Activated naive CD4-positive, alpha-beta T cell treated with Interleukin-2 at 50 U/mL for 16 hours (primary cell): ENCODE measurements around the gene ANKRD11.
A peak's percentile ranks its signal among the peaks of the same experiment; 100 is the strongest.
"Not testable (repeated sequence)": the region's sequence is repeated elsewhere in the genome, so short reads cannot be mapped to it uniquely, and the experiment has no call there.

Experiments
- DNase-seq: peaks from one replicate; pipeline ENCODE4 v3.0.0-alpha.2; 2020

The ANKRD11 gene

DNA sequence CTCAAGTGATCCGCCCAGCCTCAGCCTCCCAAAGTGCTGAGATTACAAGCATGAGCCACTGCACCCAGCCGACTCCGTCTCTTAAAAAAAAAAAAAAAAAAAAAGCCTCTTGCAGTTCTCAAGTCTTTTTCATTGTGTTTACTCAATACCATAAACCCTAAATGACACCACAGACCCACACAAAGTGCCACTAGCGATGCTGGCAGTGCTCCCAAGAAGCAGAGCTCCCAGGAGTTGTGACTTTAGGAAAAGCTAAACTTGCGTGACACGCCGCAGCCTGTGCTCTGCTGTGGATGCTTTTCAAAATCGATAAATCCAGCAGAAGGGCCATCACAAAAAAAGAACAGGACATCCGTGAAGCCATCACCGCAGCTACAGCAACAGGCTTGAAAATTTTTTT, 114.7 kb downstream of the ANKRD11 start:
- DNase-seq: no peak

GRCh38 chr16:89375021-89375420, 115.3 kb downstream of the ANKRD11 start:
- no peak for DNase-seq

GRCh38 chr16:89374393-89374960, 115.9 kb downstream of the ANKRD11 start:
- no peak for DNase-seq

GRCh38 chr16:89373355-89374110, 116.8 kb downstream of the ANKRD11 start:
- DNase-seq: no peak

DNA sequence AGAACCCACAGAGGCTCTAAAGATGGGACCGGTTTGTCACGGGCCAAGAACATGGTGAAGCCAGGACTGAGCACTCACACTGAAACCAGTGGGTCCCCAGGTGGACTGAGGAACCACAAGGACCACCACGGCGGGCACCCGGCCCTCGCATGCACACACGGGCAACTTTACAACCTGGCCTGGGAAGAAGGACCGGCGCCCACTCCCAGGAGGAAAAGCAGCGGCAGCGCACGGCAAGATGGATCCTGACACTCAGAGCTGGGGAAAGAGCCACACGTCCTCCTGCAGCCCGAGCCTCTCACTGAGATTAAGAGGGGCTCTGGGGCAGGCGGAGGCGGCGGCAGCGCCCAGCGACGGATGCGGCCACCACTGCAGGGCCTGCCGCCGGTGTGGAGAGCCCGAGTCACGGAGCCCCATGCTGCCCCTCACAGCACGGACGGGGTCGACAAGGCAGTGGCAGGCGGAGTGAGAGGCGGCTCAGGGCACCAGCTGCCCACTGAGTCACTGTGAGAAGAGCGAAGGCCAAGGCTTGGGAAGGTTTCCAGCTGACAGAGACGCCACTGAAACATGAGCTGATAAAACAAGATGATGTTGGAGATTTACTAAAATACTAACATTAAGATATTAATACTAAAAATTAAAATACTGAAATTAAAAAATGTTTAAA, 118.3 kb downstream of the ANKRD11 start:
- no peak for DNase-seq

- no peak for DNase-seq
Observed at GRCh38 chr16:89371386-89371785, 119.0 kb downstream of the ANKRD11 start.

DNA sequence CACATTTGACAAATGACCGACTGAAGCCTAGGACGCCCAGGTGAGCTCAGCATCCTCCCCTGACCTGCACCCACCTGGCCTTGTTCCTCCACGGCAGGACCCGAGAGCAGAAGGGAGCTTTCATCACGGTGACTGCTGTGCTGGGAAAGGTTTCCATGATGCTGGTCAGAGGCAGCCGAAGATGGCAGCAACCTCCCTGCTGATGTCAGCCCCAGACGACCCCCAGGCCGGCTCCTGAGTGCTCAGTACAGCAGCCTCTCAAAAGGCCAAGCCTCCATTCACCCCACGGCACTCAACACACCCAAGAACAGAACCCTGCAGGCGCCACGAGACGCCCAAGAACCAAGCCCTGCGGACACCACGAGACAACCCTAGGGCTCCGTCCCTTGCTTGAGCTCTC, 119.8 kb downstream of the ANKRD11 start:
- no peak for DNase-seq

GRCh38 chr16:89370081-89370511, 120.3 kb downstream of the ANKRD11 start:
- no peak for DNase-seq

- no peak for DNase-seq
Observed at GRCh38 chr16:89369266-89369895, 121.0 kb downstream of the ANKRD11 start.

DNA sequence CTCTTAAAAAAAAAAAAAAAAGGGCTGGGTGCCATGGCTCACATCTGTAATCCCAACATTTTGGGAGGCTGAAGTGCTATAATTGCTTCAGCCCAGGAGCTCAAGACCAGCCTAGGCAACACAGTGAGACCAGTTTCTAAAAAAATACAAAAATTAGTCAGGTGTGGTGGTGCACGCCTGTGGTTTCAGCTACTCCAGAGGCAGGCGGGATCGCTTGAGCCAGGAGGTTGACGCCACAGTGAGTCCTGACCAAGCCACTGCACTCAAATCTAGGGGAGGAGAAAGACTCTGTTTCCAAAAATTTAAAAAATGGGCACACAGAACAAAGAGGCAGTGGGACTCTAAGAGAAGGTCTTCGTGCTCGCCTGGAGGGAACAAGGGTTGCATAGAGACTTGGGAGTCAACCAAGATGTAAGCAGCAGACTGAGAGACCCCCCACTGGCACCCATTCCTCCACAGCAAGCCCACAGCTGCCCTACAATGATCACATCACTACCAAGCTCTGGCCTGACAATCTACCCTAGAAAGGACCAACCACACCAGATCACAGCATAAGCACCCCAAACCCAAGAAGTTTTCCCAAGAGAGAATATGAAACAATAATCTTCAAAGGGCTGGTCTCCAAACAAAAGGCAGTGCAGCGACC, 121.6 kb downstream of the ANKRD11 start:
- DNase-seq: no peak

DNA sequence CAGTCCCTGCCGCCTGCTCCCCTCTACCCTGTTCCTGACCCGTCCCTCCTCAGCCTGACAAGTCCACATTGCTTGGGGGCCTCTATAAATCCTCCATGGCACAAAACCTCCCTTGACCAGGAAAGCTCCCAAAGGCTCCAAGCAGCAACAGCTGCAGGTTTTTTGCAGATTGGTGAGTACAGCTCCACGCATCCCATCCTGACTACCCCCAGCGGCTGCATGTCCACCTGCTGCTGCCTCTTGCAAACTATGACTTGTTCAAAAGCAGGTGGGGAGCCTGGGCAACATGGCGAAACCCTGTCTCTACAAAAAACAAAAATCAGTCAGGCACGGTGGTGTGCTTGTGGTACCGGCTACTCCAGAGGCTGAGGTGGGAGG, 122.8 kb downstream of the ANKRD11 start:
- no peak for DNase-seq

DNA sequence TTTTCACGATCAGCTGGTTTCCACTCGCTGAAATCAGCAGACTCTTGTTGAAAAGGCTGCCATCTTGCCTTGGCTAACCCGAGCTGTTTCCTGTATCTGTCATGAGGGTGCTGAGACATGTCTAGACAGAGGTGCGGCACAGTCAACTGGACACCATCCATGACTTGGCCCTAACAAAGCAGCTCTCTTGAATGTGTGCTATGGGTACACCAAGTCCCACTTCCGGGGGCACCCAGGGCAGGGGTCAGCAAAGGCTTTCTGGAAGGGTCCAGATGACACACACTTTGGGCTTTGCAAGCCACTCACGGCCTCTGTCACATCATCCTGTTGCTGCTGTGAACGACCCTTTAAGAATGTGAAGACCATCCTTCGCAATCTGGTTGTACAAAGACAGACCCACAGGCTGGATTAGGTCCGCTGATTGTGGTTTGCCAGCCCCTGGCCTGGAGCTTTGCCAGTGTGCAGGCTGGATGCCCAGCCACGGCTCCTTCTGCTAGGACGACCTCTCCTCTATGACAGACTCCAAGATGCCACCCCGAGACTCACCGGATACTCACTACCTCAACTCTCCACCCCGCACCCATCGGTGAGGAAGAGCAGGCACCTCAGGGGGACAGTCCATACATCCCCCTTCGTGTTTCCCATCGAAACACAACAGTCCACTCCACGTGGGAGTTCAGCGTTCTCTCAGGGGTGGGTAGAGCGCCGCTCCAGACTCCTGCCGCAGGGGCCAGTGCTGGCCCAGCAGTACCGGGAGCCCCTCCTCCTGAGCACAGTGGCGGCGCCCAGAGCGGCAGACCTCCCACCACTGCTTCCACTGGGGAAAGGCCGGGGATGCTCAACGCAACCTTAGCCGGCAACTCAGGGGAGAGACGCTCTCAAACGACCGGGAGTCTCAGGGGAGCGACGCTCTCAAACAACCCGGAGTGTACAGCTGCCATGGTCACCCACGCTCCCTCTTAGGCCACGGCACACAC, 123.5 kb downstream of the ANKRD11 start:
- no peak for DNase-seq

DNA sequence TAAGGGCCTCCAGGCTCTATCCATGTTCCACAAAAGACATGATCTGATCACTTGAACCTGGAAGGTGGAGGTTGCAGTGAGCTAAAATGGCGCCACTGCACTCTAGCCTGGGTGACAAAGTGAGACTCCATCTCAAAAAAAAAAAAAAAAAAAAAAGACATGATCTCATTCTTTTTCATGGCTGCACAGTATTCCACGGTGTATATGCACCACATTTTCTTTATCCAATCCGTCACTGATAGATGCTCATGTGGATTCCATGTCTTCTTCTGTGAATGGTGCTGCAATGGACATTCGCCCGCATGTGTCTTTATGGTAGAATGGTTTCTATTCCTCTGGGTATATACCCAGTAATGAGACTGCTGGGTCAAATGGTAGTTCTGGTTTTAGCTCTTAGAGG, 124.4 kb downstream of the ANKRD11 start:
- DNase-seq: no peak

GRCh38 chr16:89365044-89365467, 125.3 kb downstream of the ANKRD11 start:
- no peak for DNase-seq

DNA sequence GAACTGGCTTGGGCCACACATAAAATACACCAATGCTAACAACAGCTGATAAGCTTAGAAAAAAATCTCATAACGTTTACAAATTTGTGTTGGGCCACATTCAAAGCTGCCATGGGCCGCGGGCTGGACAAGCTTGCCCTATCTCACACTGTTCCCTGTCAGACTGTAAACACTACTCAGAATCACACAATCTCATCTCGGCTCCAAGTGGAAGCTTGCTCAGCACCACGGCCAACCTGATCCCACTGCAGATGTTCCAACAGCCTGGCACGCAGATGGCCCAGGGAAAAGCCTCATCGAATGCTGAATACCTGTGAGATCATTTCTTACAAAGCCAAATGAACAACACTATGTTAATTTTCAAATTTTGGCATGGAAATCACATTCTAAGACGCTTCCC, 125.8 kb downstream of the ANKRD11 start:
- DNase-seq: no peak

GRCh38 chr16:89363621-89364393, 126.6 kb downstream of the ANKRD11 start:
- DNase-seq: peak; percentile 44

GRCh38 chr16:89362540-89363223, 127.7 kb downstream of the ANKRD11 start:
- not testable (repeated sequence) for DNase-seq

GRCh38 chr16:89361751-89362539, 128.4 kb downstream of the ANKRD11 start:
- DNase-seq: peak; percentile 30

DNA sequence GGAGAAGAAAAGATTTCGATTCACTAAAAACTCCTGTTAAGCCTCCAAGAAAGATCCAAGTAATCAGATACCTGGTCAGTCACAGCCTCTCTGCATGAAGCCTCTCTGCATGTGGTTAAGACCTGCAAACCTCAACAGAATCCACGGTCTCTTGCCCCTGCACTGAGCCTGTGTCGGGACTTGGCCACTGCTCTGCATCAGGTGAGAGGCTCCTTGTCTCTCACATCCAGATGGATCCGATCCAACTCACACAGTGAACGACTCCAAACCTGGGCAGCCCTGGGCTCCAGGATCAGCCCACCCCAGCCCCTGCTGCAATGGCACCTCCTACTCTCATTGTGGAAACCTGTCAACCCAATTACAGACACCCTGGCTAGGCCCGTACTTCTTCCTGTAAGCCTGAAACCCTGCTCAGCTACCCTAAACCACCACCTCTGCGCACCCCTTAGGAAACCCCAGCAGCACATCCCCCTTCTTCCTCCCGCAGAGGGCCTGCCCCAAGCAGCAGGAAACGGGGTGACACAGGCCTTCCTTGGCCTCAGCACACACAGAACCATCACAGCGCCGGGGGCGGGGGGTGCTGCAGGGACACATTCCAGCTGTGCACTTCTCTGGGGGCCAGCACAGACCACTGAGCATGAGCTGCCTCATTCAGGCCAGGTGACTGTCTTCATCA, 129.5 kb downstream of the ANKRD11 start:
- peak; percentile 73 for DNase-seq
